Right lung (tissue), 10 donors: ENCODE measurements around the gene MADD. TPM values are rescaled to one million over a fixed set of nuclear protein-coding genes. Genes with fewer than 3 reads are reported as not detected.

Experiments
- DNase-seq, 2 donors: peaks; one replicate each; pipeline ENCODE4 v3.0.0-alpha.2; 2013
- long read RNA-seq, 8 donors: transcript quantifications; one replicate each; lab custom pipeline, GENCODE V29; 2026
- polyA plus RNA-seq, 5 donors: library from polyadenylated mRNA; unstranded; fragments of 120-200 nt; gene quantifications; one replicate each; pipeline versions ENCODE4 v1.2.1 to v1.2.3, GENCODE V29; 2013; ENCODE audit warnings: inconsistent platforms in 1 of 5, low replicate concordance in 1 of 5; ENCODE audit not compliant: insufficient read length in 5 of 5, insufficient read depth in 1 of 5

The MADD gene
- 10 to 100 TPM; 41.9 to 60.4 (median 47.2) TPM for polyA plus RNA-seq
- long read RNA-seq, donor 1, partial matches to known transcripts: 0 of 1 reads
- long read RNA-seq, donor 1, other reads (novel, unspliced or antisense): 0 of 1 reads
- long read RNA-seq, donor 2: 0 reads
- long read RNA-seq, donor 3: 0 reads
- long read RNA-seq, donor 4: 0 reads
- long read RNA-seq, donor 5, partial matches to known transcripts: 0 of 1 reads
- long read RNA-seq, donor 5, other reads (novel, unspliced or antisense): 0 of 1 reads
- long read RNA-seq, donor 6, partial matches to known transcripts: 0 of 1 reads
- long read RNA-seq, donor 6, other reads (novel, unspliced or antisense): 0 of 1 reads
- long read RNA-seq, donor 7: 0 reads
- long read RNA-seq, donor 8: 0 reads

- DNase-seq: peak; percentile 87 to 89
These were observed at the start of gene MADD for GRCh38 chr11:47269829-47270305. Gene MADD, plus strand, starts transcription at chr11:47270133.

GRCh38 chr11:47220401-47220821, 49.5 kb upstream of the MADD start:
- no peak for DNase-seq

- no peak for DNase-seq
These were observed 47.2 kb upstream of the MADD start for GRCh38 chr11:47222696-47223095.

GRCh38 chr11:47225552-47226400, 44.2 kb upstream of the MADD start:
- no peak for DNase-seq

GRCh38 chr11:47229161-47229560, 40.8 kb upstream of the MADD start:
- DNase-seq: no peak

GRCh38 chr11:47233051-47233450, 36.9 kb upstream of the MADD start:
- no peak for DNase-seq

GRCh38 chr11:47233989-47234668, 35.8 kb upstream of the MADD start:
- DNase-seq: no peak

GRCh38 chr11:47234669-47235100, 35.2 kb upstream of the MADD start:
- no peak for DNase-seq

GRCh38 chr11:47235163-47235562, 34.8 kb upstream of the MADD start:
- no peak for DNase-seq

- DNase-seq: no peak
These were observed 33.5 kb upstream of the MADD start for GRCh38 chr11:47236482-47236881.

GRCh38 chr11:47239852-47240251, 30.1 kb upstream of the MADD start:
- DNase-seq: no peak

GRCh38 chr11:47241841-47242301, 28.1 kb upstream of the MADD start:
- DNase-seq: no peak

- DNase-seq: no peak
These were observed 27.2 kb upstream of the MADD start for GRCh38 chr11:47242596-47243192.

- no peak for DNase-seq
These were observed 26.5 kb upstream of the MADD start for GRCh38 chr11:47243454-47243853.

- DNase-seq: no peak
These were observed 25.2 kb upstream of the MADD start for GRCh38 chr11:47244448-47245350.

GRCh38 chr11:47245611-47246357, 24.1 kb upstream of the MADD start:
- DNase-seq: no peak

GRCh38 chr11:47247502-47247901, 22.4 kb upstream of the MADD start:
- DNase-seq: no peak

GRCh38 chr11:47248304-47248663, 21.6 kb upstream of the MADD start:
- no peak for DNase-seq

- DNase-seq: peak; percentile 89 to 91
These were observed 21.1 kb upstream of the MADD start, which contains the start of gene ACP2 for GRCh38 chr11:47248664-47249377. Gene ACP2, minus strand, starts transcription at chr11:47248814. Its CDS starts 25 bp downstream, at chr11:47248789.
